ENCODE measurements around the gene ENG.
"Not testable (repeated sequence)": the region's sequence is repeated elsewhere in the genome, so short reads cannot be mapped to it uniquely, and the experiment has no call there.

The ENG gene

GRCh38 chr9:127793093-127793708 is 61.3 kb downstream of the ENG start:
- DNase-seq (ENCODE audit: low read depth in 3 of 3), result no peak

DNA sequence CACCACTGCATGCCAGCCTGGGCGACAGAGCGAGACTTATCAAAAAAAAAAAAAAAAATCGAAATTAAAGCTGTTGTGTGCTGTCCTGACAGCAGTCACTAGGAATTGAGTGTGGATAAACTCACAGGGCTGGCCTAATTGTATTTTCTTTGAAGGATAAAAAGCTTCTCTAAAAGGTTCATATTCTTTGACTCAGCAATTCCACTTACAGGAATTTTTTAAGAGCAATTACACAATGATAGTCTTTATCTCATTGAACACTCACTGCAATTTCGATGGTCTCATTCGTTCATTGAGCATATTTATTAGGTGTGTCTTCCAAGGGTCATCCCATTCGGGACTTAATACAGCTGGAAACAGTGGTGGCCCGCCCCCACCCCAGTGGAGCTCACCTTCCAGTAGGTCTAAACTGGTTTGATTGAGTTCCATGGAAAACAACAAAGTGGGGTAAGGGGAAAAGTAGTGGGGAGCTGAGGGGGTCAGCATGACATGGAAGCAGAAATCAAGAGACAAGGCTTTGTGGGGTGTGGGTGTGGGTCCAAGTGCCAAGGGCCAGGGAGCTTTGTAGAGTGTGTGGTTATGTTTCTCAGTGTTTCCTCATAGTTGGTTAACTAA is 61.9 kb downstream of the ENG start:
- no peak for DNase-seq (ENCODE audit: low read depth in 3 of 3)

DNA sequence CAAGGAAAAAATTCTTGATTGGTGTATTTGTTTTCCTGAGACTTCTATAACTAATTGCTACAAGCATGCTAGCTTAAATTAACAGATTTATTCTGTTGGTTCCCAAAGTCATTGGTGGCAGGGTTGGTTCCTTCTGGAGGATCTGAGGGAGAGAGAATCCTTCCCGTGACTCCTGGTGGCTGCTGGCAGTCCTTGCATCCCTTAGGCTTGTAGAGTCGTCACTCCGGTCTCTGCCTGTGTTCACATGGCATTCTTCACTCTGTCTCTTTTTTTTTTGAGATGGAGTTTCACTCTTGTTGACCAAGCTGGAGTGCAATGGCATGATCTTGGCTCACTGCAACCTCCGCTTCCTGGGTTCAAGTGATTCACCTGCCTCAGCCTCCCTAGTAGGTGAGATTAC is 63.4 kb downstream of the ENG start:
- no peak for DNase-seq (ENCODE audit: low read depth in 3 of 3)

DNA sequence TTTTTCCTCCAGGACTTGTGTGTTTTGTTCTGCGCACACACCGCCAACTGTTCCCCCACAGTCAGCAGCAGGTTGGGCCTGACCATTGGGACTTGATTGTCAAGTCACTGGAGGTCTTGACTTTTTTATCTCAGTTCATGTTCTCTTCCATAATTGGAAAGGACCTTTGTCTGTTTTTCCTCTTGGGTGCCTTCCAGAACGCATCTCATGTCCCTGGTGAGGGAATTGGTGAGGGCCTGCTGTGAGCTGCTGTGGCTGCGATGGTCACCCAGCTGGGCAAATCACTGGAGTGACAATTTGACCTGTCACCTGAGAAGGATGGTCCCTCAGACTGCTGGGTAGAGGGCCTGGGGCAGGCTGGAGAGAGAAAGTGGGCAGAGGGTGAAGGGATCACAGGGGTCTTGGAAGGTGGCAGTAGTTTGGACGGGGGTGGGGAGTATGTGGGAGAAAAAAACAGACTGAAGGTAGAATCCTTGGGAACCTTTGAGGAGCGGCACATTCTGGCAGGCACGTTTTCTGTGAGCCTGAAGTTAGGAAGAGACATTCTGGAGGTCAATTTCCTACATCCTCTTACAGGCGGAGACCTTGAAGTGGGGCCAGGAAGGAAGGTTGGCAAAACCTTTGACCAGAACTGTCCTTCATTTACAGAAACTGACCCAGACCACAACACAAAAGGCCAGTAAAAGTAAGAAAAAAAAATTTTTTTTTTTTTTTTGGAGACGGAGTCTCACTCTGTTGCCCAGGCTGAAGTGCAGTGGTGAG is 64.2 kb downstream of the ENG start:
- DNase-seq (ENCODE audit: low read depth in 3 of 3), result no peak

DNA sequence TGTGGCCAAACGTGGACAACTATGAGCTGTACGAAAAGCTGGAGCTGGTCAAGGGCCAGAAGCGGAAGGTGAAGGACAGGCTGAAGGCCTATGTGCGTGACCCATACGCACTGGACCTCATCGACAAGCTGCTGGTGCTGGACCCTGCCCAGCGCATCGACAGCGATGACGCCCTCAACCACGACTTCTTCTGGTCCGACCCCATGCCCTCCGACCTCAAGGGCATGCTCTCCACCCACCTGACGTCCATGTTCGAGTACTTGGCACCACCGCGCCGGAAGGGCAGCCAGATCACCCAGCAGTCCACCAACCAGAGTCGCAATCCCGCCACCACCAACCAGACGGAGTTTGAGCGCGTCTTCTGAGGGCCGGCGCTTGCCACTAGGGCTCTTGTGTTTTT is 65.3 kb downstream of the ENG start:
- DNase-seq (ENCODE audit: low read depth in 3 of 3), result no peak

GRCh38 chr9:127788337-127789011 is 66.0 kb downstream of the ENG start:
- DNase-seq (ENCODE audit: low read depth in 3 of 3), result peak in 1 of 3 experiments; percentile 34

DNA sequence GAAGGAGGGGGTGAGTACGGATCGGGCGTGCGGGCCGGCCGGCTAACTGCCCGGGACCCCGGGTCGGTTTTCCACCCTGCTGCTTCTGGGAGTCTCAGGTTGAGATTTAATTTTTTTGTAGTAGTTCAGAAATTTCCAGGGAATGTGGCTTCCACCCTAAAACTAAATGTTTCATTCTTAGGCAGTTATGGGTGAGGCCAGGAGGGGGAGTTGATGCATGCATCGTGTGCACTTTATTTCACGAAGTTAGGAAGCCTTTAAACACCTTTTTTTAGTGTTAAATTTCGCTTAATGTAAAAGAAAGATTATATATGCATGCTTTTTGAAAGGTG is 67.7 kb downstream of the ENG start:
- DNase-seq (ENCODE audit: low read depth in 3 of 3), result no peak

GRCh38 chr9:127785933-127786772 is 68.3 kb downstream of the ENG start, which contains the start of gene CDK9:
Gene CDK9, plus strand, starts transcription at chr9:127786034. Its CDS starts 115 bp downstream, at chr9:127786149.
- peak; percentile 86 to 90 (median 87) for DNase-seq (ENCODE audit: low read depth in 3 of 3)

- peak; percentile 74 to 82 (median 82) for DNase-seq (ENCODE audit: low read depth in 3 of 3)
Observed at GRCh38 chr9:127785023-127785932, 69.2 kb downstream of the ENG start.

- peak in 2 of 3 experiments; percentile 27 to 45 for DNase-seq (ENCODE audit: low read depth in 3 of 3)
Observed at GRCh38 chr9:127783111-127784008, 71.1 kb downstream of the ENG start.

DNA sequence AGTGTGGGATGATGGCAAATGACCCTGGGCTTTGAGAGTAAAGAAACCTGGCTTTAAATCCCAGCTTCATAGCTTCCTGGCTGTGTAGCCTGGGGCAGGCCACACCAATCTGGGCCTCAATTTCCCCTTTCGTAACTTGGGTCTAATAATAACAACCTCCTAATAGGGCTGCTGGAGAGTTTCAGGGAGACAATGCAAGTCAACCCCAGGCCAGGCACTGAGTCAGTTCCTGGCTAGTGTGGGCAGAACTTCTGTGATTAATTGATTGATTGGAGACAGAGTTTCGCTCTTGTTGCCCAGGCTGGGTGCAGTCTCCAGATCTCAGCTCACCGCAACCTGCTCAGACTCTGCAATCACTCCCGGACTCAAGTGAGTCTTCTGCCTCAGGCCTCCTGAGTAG is 72.7 kb downstream of the ENG start:
- DNase-seq (ENCODE audit: low read depth in 3 of 3), result no peak

- DNase-seq (ENCODE audit: low read depth in 3 of 3), result not testable (repeated sequence)
Observed at GRCh38 chr9:127780909-127781308, 73.5 kb downstream of the ENG start.

- DNase-seq (ENCODE audit: low read depth in 3 of 3), result no peak
Observed at GRCh38 chr9:127780126-127780885, 74.2 kb downstream of the ENG start.

DNA sequence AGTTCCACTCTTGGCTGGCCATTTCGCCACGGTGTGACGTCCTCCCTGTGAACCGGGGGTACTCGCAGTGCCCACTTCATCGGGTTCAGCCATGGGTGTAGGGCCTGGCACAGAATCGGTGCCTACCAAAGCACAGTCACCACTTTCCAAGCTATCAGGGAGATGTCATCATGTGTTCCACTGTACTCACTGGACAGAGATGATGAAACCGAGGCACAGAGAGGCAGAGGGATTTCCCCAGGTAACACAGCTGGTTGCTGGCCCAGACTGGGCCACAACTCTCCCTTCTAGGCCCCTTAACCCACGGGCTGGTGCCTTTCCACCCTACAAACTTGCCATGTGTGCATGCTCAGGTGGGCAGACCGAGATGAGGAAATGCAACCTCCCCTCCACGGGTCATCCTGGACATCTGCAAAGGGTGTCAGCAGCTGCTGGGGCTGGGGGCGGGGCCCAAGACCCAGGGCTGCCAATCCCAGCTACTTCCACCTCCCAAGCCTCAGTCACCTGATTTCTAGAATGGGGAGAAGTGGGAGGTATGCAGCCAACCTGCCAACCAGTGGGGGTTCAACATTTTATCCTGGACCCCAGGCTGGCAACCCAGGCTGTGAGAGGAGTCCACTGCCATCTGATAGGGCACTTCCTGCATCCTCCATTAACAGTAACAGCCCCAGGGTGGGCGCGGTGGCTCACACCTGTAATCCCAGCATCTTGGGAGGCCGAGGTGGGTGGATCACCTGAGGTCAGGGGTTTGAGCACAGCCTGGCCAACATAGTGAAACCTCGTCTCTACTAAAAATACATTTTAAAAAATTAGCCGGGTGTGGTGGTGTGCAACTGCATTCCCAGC is 75.1 kb downstream of the ENG start:
- DNase-seq (ENCODE audit: low read depth in 3 of 3), result peak in 2 of 3 experiments; percentile 43 to 53

DNA sequence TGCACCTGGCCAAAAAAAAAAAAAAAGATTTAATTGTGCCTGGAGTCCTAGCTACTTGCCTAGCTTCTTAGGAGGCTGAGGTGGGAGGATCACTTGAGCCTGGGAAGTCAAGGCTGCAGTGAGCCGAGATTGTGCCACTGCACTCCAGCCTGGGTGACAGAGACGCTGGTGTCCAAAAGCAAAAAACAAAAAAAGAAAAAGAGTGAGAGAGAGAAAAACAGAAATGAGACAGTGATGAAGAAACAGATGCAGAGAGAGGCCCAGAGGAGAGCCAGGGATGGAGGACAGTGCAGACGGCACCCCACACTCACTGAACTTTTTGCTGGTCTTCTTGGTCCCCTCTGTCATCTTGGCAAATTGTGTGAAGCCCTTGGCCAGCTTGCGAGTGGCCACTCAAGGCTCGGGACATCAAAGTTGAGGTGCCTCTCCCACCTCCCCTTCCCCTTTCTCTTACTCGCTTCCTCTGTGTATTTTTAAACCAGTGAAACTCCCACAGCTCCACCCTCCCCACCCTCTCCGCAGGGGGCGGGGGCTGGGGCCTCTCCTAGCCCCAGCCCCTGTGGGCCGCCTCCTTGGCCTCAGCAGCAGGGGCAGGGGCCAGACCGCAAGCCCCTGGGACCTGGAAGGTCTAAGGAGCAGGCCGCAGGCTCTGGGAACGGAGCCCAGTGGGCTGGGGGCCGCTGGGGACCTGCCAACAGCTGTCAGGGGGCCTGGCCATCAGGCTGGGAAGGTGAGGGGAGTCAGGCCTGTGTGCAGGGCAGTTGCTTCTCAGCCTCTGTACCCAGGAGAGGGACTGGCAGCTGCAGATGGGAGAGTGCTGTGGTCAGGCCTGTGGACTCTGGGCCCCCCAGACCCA is 76.0 kb downstream of the ENG start, which contains the start of gene SH2D3C:
SH2D3C (minus strand) TSS at position 387 of the 856 bp plus-strand sequence; CDS start at position 348, 39 bp downstream.
- DNase-seq (ENCODE audit: low read depth in 3 of 3), result no peak

DNA sequence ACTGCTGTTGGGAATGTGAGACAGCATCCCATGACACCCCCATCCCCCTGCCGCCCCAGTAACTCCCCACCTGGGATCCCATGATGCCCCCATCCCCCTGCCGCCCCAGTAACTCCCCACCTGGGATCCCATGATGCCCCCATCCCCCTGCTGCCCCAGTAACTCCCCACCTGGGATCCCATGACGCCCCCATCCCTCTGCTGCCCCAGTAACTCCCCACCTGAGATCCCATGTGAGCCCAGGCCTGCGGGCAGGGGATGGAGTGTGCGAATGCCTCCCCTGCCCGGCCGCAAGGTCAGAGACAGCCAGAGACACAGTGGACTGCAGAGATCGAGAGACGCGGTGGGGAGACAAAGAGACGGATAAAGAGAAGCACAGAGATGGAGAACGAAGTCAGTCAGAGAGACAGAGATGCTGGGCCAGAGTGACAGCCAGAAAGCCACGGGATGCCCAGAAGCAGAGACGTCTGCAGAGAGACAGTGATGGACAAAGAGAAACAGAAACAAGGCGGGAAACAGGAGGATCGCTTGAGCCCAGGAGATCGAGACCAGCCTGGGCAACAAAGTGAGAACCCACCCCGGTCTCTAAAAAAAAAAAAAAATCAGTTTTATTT is 77.0 kb downstream of the ENG start:
- no peak for DNase-seq (ENCODE audit: low read depth in 3 of 3)
